Measurements from ENCODE around the gene PON2.

PON2 gene

DNA sequence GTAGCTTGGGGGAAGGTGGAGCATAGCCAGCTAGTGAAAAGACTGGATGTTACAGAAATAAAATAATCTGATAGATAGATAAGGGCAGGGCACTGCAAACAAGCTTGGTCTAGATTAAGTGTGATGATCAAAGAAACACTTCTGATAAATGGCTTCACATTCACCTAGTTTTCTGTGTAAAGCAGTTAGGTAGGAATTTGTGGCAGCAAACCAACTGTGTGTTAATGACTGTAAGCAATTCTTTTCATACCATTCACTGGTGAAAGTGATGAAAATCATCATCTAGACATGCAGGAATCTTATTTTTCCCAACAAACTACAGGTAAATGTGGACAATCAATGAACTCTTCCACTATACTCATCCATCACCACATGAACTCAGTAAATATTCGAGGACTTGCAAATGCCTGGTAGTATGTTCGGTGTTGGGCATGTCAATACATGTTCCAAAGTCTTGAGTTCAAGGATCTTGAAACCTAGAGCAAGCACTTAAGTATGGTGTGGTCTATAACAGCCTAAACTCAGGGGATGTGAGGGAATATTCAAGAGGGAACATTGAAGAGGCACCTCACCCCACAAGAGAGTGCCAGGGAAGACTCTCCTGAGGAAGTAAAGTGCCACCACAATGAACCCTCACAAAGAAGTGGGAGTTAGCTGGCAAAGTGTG, 59.1 kb downstream of the PON2 start:
- Histone ChIP-seq H3K9me3 (peaks cover 7% of the 10 kb centered on the region; the same call in 1 of the 2 replicates), H3K4me3 (no peak overlapping the region), H3K4me1 (no peaks in the 10 kb centered on the region), H3K27me3 (ENCODE audit: low read depth) (no peaks in the 10 kb centered on the region), H3K36me3 (replicated peaks) (no peaks in the 10 kb centered on the region)
- in situ Hi-C loops (cut with MboI; ENCODE audit: low sequenced_read_pairs): no loop called here
- DNase-seq (ENCODE audit: low spot score in 2 of 2): no peak

GRCh38 chr7:95373323-95373722, 61.5 kb downstream of the PON2 start:
- in situ Hi-C loops (cut with MboI; ENCODE audit: low sequenced_read_pairs): no loop called here
- H3K9me3 ChIP-seq: peaks cover 2% of the 10 kb centered on the region; the same call in 1 of the 2 replicates
- no peak overlapping the region for H3K4me3 ChIP-seq
- H3K36me3 ChIP-seq (replicated peaks): no peaks in the 10 kb centered on the region
- no peaks in the 10 kb centered on the region for H3K27me3 ChIP-seq (ENCODE audit: low read depth)
- no peak for DNase-seq (ENCODE audit: low spot score in 2 of 2)
- no peaks in the 10 kb centered on the region for H3K4me1 ChIP-seq

GRCh38 chr7:95368235-95368634, 66.6 kb downstream of the PON2 start:
- in situ Hi-C loops (cut with MboI; ENCODE audit: low sequenced_read_pairs): no loop called here
- H3K4me1 ChIP-seq: no peaks in the 10 kb centered on the region
- no peak for DNase-seq (ENCODE audit: low spot score in 2 of 2)

GRCh38 chr7:95367606-95368005, 67.2 kb downstream of the PON2 start:
- H3K36me3 ChIP-seq (replicated peaks): no peaks in the 10 kb centered on the region
- H3K9me3 ChIP-seq: no peaks in the 10 kb centered on the region; the same call in none of the 2 replicates
- no peak for DNase-seq (ENCODE audit: low spot score in 2 of 2)
- in situ Hi-C loops (cut with MboI; ENCODE audit: low sequenced_read_pairs): no loop called here
- H3K4me1 ChIP-seq: no peaks in the 10 kb centered on the region
- no peaks in the 10 kb centered on the region for H3K27me3 ChIP-seq (ENCODE audit: low read depth)
- no peak overlapping the region for H3K4me3 ChIP-seq

More at GRCh38 chr7:95368235-95368634, 66.6 kb downstream of the PON2 start:
- Histone ChIP-seq H3K9me3 (no peaks in the 10 kb centered on the region; the same call in none of the 2 replicates), H3K4me3 (no peak overlapping the region), H3K36me3 (replicated peaks) (no peaks in the 10 kb centered on the region), H3K27me3 (ENCODE audit: low read depth) (no peaks in the 10 kb centered on the region)

DNA sequence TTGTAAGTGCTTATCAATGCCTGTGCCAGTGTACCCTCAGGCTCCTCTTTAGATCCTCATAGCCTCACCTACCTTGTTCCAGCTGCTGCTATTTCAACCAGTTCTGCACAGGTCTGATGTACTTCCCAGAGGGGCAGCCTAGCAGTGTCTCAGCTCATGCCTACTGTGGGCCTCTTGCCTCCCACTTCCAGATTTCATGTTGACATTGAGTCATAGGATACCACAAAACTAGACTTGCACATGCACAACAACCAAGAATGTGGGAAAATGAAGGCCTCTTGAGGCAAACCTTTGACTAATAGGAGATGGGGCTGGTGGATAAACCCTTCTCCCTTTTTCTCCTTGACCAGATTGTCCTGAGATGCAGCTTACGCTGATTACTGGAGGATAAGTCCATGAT, 69.7 kb downstream of the PON2 start:
- H3K4me1 ChIP-seq: no peaks in the 10 kb centered on the region
- no peaks in the 10 kb centered on the region; the same call in none of the 2 replicates for H3K9me3 ChIP-seq
- in situ Hi-C loops (cut with MboI; ENCODE audit: low sequenced_read_pairs): no loop called here
- no peaks in the 10 kb centered on the region for H3K36me3 ChIP-seq (replicated peaks)
- DNase-seq (ENCODE audit: low spot score in 2 of 2): no peak
- no peaks in the 10 kb centered on the region for H3K27me3 ChIP-seq (ENCODE audit: low read depth)
- H3K4me3 ChIP-seq: no peak overlapping the region

GRCh38 chr7:95357623-95358022, 77.2 kb downstream of the PON2 start:
- Histone ChIP-seq H3K9me3 (no peaks in the 10 kb centered on the region), H3K4me3 (no peak overlapping the region), H3K4me1 (no peaks in the 10 kb centered on the region), H3K36me3 (replicated peaks) (no peaks in the 10 kb centered on the region), H3K27me3 (ENCODE audit: low read depth) (no peaks in the 10 kb centered on the region)
- in situ Hi-C loops (cut with MboI; ENCODE audit: low sequenced_read_pairs): no loop called here
- DNase-seq (ENCODE audit: low spot score in 2 of 2): no peak

Measured in HAP-1 (cell line).